Measurements from ENCODE around the gene AP5S1. TPM values are rescaled to one million over a fixed set of nuclear protein-coding genes. Genes with fewer than 3 reads are reported as not detected.
A peak's percentile ranks its signal among the peaks of the same experiment; 100 is the strongest.

AP5S1 gene
- total and polyA plus RNA-seq, 2 of the 13 experiments (the other 11 are each of a cell fraction or from before 2014, with no cell fraction given) = 7.9 to 23.2 TPM

DNA sequence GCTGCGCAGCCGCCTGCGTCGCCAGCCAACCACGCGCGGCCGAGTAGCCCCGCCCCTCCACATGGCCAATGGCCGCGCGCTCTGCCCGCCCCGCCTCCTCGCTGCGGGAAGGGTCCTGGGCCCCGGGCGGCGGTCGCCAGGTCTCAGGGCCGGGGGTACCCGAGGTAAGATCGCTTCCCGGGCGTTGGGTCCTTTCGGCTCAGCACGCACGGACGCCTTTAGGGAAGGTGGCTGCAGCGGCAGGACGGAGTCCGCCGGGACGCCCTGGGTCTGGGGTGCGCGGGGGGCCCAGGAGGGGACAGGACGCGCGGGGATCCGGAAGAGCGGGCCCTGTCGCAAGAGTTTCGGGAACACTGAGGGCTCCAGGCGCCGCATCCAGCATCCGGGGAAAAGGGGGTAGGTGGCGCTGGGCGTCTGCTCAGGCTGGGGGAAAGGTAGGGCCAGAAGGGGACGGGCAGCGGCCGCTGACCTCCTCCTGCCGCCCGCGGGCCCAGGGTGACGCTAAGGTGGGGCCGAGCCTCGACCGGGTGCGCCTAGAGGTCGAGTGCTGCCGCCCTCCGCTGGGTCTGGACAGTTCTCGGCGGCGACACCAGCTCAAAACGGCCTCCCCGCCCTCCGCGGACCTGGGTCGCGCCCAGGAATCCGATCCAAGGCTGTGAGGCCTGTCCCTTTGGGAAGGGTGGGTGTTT is 26.5 kb downstream of the AP5S1 start, which contains the start of gene MAVS (continued):
- TF ChIP-seq, protein P1, sequence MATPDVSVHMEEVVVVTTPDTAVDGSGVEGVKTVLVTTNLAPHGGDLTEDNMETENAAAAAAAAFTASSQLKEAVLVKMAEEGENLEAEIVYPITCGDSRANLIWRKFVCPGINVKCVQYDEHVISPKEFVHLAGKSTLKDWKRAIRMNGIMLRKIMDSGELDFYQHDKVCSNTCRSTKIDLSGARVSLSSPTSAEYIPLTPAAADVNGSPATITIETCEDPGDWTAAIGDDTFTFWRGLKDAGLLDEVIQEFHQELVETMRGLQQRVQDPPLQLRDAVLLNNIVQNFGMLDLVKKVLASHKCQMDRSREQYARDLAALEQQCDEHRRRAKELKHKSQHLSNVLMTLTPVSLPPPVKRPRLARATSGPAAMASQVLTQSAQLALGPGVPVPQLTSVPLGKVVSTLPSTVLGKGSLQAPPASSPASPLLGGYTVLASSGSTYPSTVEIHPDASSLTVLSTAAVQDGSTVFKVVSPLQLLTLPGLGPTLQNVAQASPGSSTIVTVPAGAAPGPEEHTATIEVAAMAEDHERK (CRISPR knock-in tag; IDR thresholded peaks at IDR 0.05; ENCODE audit: low read depth) = no peak
- TF ChIP-seq ZNF616 (CRISPR knock-in tag; IDR thresholded peaks at IDR 0.05; ENCODE audit: low read depth) (peak; percentile 75; the same call in 1 of the 2 replicates), CHCHD3 (CRISPR knock-in tag; IDR thresholded peaks at IDR 0.05) (0 out of 2 replicates have a peak, but pooled peaks have one; percentile 57), ZNF24 (IDR thresholded peaks at IDR 0.05) (peak; percentile 59; the same call in 1 of the 2 replicates), MTF1 (CRISPR knock-in tag; IDR thresholded peaks at IDR 0.05) (0 out of 2 replicates have a peak, but pooled peaks have one; percentile 11), FOXK2 (IDR thresholded peaks at IDR 0.05) (no peak), ZNF746 (CRISPR knock-in tag; IDR thresholded peaks at IDR 0.05) (peak; percentile 78; the same call in 1 of the 2 replicates), PHF21A (CRISPR knock-in tag; IDR thresholded peaks at IDR 0.05) (peak; percentile 96; the same call in 1 of the 2 replicates), REXO4 (CRISPR knock-in tag; IDR thresholded peaks at IDR 0.05; ENCODE audit: borderline replicate concordance) (no peak; the same call in 1 of the 2 replicates), ZNF264 (CRISPR knock-in tag; IDR thresholded peaks at IDR 0.05) (peak; percentile 49; the same call in 1 of the 2 replicates), XRCC5 (optimal IDR thresholded peaks at IDR 0.05; ENCODE audit: low read length) (no peak), GLI4 (CRISPR knock-in tag; IDR thresholded peaks at IDR 0.05; ENCODE audit: borderline replicate concordance) (no peak; the same call in 1 of the 2 replicates), TEAD2 (CRISPR knock-in tag; IDR thresholded peaks at IDR 0.05) (peak; percentile 48; the same call in 1 of the 2 replicates), KLF6 (CRISPR knock-in tag; IDR thresholded peaks at IDR 0.05) (peak; percentile 98), ZBTB1 (CRISPR knock-in tag; IDR thresholded peaks at IDR 0.05; ENCODE audit: borderline replicate concordance) (no peak), ZNF788 (CRISPR knock-in tag; IDR thresholded peaks at IDR 0.05; ENCODE audit: borderline replicate concordance) (no peak), ZFYVE20 (CRISPR knock-in tag; IDR thresholded peaks at IDR 0.05; ENCODE audit: borderline replicate concordance, low read depth) (no peak), BORCS8-MEF2B (CRISPR knock-in tag; IDR thresholded peaks at IDR 0.05) (peak; percentile 79), HDAC2 (CRISPR knock-in tag; IDR thresholded peaks at IDR 0.05) (no peak; the same call in 1 of the 2 replicates), FOXA3 (CRISPR knock-in tag; IDR thresholded peaks at IDR 0.05) (peak; percentile 34), ZFP36 (IDR thresholded peaks at IDR 0.05; ENCODE audit: borderline replicate concordance, low read depth, low read length, partially characterized antibody) (no peak)
- TF ChIP-seq, protein P2, sequence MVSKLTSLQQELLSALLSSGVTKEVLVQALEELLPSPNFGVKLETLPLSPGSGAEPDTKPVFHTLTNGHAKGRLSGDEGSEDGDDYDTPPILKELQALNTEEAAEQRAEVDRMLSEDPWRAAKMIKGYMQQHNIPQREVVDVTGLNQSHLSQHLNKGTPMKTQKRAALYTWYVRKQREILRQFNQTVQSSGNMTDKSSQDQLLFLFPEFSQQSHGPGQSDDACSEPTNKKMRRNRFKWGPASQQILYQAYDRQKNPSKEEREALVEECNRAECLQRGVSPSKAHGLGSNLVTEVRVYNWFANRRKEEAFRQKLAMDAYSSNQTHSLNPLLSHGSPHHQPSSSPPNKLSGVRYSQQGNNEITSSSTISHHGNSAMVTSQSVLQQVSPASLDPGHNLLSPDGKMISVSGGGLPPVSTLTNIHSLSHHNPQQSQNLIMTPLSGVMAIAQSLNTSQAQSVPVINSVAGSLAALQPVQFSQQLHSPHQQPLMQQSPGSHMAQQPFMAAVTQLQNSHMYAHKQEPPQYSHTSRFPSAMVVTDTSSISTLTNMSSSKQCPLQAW (CRISPR knock-in tag; IDR thresholded peaks at IDR 0.05) = peak; percentile 66; the same call in 1 of the 2 replicates
- TF ChIP-seq, protein P3, sequence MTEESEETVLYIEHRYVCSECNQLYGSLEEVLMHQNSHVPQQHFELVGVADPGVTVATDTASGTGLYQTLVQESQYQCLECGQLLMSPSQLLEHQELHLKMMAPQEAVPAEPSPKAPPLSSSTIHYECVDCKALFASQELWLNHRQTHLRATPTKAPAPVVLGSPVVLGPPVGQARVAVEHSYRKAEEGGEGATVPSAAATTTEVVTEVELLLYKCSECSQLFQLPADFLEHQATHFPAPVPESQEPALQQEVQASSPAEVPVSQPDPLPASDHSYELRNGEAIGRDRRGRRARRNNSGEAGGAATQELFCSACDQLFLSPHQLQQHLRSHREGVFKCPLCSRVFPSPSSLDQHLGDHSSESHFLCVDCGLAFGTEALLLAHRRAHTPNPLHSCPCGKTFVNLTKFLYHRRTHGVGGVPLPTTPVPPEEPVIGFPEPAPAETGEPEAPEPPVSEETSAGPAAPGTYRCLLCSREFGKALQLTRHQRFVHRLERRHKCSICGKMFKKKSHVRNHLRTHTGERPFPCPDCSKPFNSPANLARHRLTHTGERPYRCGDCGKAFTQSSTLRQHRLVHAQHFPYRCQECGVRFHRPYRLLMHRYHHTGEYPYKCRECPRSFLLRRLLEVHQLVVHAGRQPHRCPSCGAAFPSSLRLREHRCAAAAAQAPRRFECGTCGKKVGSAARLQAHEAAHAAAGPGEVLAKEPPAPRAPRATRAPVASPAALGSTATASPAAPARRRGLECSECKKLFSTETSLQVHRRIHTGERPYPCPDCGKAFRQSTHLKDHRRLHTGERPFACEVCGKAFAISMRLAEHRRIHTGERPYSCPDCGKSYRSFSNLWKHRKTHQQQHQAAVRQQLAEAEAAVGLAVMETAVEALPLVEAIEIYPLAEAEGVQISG (CRISPR knock-in tag; IDR thresholded peaks at IDR 0.05) = peak; percentile 88
- TF ChIP-seq, protein P4, sequence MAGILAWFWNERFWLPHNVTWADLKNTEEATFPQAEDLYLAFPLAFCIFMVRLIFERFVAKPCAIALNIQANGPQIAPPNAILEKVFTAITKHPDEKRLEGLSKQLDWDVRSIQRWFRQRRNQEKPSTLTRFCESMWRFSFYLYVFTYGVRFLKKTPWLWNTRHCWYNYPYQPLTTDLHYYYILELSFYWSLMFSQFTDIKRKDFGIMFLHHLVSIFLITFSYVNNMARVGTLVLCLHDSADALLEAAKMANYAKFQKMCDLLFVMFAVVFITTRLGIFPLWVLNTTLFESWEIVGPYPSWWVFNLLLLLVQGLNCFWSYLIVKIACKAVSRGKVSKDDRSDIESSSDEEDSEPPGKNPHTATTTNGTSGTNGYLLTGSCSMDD (CRISPR knock-in tag; IDR thresholded peaks at IDR 0.05) = peak; percentile 75; the same call in 1 of the 2 replicates

Data from HepG2 (cell line).